ENCODE data around the gene IGF2. TPM values are rescaled to one million over a fixed set of nuclear protein-coding genes. Genes with fewer than 3 reads are reported as not detected.

The IGF2 gene
- total and polyA plus RNA-seq, 10 of the 15 experiments (the other 5 are each of a cell fraction or from before 2014, with no cell fraction given) = 0.41 TPM; not detected in 9

GRCh38 chr11:2113776-2114175 is 25.4 kb downstream of the IGF2 start (continued):
- TF ChIP-seq HSF1 (IDR thresholded peaks at IDR 0.05; ENCODE audit: low read depth, low read length) = no peak
- no peak for TF ChIP-seq LARP7 (IDR thresholded peaks at IDR 0.05)
- no peak for TF ChIP-seq CTCF (IDR thresholded peaks at IDR 0.05 in 2 of 3, conservative IDR thresholded peaks at IDR 0.05 in 1 of 3; ENCODE audit: control insufficient read depth in 2 of 3, extremely low read depth in 1 of 3, insufficient read depth in 1 of 3, low read depth in 3 of 3, low read length in 3 of 3)
- no peak for TF ChIP-seq SUPT20H (IDR thresholded peaks at IDR 0.05; ENCODE audit: borderline replicate concordance, control insufficient read depth, low read depth, low read length)
- no peak for TF ChIP-seq E4F1 (IDR thresholded peaks at IDR 0.05; ENCODE audit: borderline replicate concordance, partially characterized antibody)
- no peak for TF ChIP-seq CREB1 (IDR thresholded peaks at IDR 0.05; ENCODE audit: low read depth)
- no peak for TF ChIP-seq PML (IDR thresholded peaks at IDR 0.05; ENCODE audit: low read length)
- no peak for TF ChIP-seq ZBTB33 (IDR thresholded peaks at IDR 0.05)
- TF ChIP-seq USF2 (IDR thresholded peaks at IDR 0.05; ENCODE audit: borderline replicate concordance, low read depth, low read length) = no peak
- no peak for TF ChIP-seq BCL3 (IDR thresholded peaks at IDR 0.05; ENCODE audit: borderline replicate concordance, insufficient read depth, low read depth, low read length, poor library complexity, severe bottlenecking)
- TF ChIP-seq BCLAF1 (IDR thresholded peaks at IDR 0.05) = no peak
- no peak for TF ChIP-seq PAX8 (IDR thresholded peaks at IDR 0.05)

Data from GM12878 (cell line).